OCI-LY7 (cell line): ENCODE results near the gene PRRC2B.

Experiments used
- EZH2phosphoT487 ChIP-seq: fragments of 200-600 bp; sonication (generic); IDR thresholded peaks from 2 replicates; pipeline ENCODE4 v1.6.1; 2018; ENCODE audit warnings: low read depth, borderline replicate concordance, mild to moderate bottlenecking, mixed run types, antibody characterized with exemption, low read length, moderate library complexity, mixed read lengths
- TF ChIP-seq, protein P1 (sequence below): fragments of 200-600 bp; sonication (generic); conservative IDR thresholded peaks from 2 replicates; pipeline ENCODE4 v1.5.1; 2014; ENCODE audit warnings: mild to moderate bottlenecking, antibody characterized with exemption, low read length, moderate library complexity, mixed read lengths

GRCh38 chr9:131484051-131484445, 90.2 kb downstream of the PRRC2B start:
- TF ChIP-seq, protein P1, sequence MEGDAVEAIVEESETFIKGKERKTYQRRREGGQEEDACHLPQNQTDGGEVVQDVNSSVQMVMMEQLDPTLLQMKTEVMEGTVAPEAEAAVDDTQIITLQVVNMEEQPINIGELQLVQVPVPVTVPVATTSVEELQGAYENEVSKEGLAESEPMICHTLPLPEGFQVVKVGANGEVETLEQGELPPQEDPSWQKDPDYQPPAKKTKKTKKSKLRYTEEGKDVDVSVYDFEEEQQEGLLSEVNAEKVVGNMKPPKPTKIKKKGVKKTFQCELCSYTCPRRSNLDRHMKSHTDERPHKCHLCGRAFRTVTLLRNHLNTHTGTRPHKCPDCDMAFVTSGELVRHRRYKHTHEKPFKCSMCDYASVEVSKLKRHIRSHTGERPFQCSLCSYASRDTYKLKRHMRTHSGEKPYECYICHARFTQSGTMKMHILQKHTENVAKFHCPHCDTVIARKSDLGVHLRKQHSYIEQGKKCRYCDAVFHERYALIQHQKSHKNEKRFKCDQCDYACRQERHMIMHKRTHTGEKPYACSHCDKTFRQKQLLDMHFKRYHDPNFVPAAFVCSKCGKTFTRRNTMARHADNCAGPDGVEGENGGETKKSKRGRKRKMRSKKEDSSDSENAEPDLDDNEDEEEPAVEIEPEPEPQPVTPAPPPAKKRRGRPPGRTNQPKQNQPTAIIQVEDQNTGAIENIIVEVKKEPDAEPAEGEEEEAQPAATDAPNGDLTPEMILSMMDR: no peak
- TF ChIP-seq EZH2phosphoT487: no peak
